KMS-11 (cell line): Measurements from ENCODE around the gene MBD3L1.

Source experiments
- H2AFZ ChIP-seq: fragments of 200-600 bp; sonication (generic); 2 replicates; pipeline ENCODE4 v1.6.1; 2016; ENCODE audit warnings: antibody characterized with exemption, mixed run types, low read depth
- H3K27ac ChIP-seq: fragments of 200-600 bp; sonication (generic); 2 replicates; pipeline ENCODE4 v1.6.1; 2016; ENCODE audit warnings: mild to moderate bottlenecking, mixed run types
- H3K27me3 ChIP-seq: fragments of 200-600 bp; sonication (generic); 2 replicates; pipeline ENCODE4 v1.6.1; 2017; ENCODE audit warnings: mild to moderate bottlenecking, low read depth, mixed run types, moderate library complexity; ENCODE audit not compliant: insufficient read depth
- H3K36me3 ChIP-seq: fragments of 200-600 bp; sonication (generic); 2 replicates; pipeline ENCODE4 v1.6.1; 2017; ENCODE audit warnings: mild to moderate bottlenecking, mixed run types; ENCODE audit not compliant: insufficient read depth
- H3K4me1 ChIP-seq: fragments of 200-600 bp; sonication (generic); 2 replicates; pipeline ENCODE4 v1.6.1; 2016; ENCODE audit warnings: mild to moderate bottlenecking, low read depth, mixed run types; ENCODE audit not compliant: poor library complexity, severe bottlenecking
- H3K4me2 ChIP-seq: fragments of 200-600 bp; sonication (generic); 2 replicates; pipeline ENCODE4 v1.7.0; 2016; ENCODE audit warnings: mild to moderate bottlenecking, mixed run types
- H3K4me3 ChIP-seq: fragments of 200-600 bp; sonication (generic); IDR thresholded peaks from 2 replicates; pipeline ENCODE4 v1.6.1; 2017; ENCODE audit warnings: low read depth, low read length, mixed read lengths; ENCODE audit not compliant: insufficient read depth
- H3K79me2 ChIP-seq: fragments of 200-600 bp; sonication (generic); 2 replicates; pipeline ENCODE4 v1.6.1; 2016; ENCODE audit warnings: low read depth, mixed run types; ENCODE audit not compliant: insufficient read depth
- H3K9ac ChIP-seq: fragments of 200-600 bp; sonication (generic); 2 replicates; pipeline ENCODE4 v1.6.1; 2016; ENCODE audit warnings: mild to moderate bottlenecking, mixed run types
- H4K20me1 ChIP-seq: fragments of 200-600 bp; sonication (generic); 2 replicates; pipeline ENCODE4 v1.6.1; 2016; ENCODE audit warnings: mild to moderate bottlenecking, mixed run types; ENCODE audit not compliant: insufficient read depth
- CTCF ChIP-seq: fragments of 200-600 bp; sonication (generic); conservative IDR thresholded peaks from 2 replicates; pipeline ENCODE4 v1.6.1; 2017; ENCODE audit warnings: low read depth, mild to moderate bottlenecking, antibody characterized with exemption, low read length, moderate library complexity, mixed read lengths

Gene MBD3L1

GRCh38 chr19:8835446-8835845 lies 3.3 kb downstream of the MBD3L1 start:
- no peak overlapping the region for H3K4me2 ChIP-seq
- H3K36me3 ChIP-seq, result no peaks in the 10 kb centered on the region
- no peak overlapping the region for H3K4me3 ChIP-seq
- no peak overlapping the region for H2AFZ ChIP-seq
- H3K79me2 ChIP-seq, result no peaks in the 10 kb centered on the region
- no peaks in the 10 kb centered on the region for H4K20me1 ChIP-seq
- no peak for TF ChIP-seq CTCF
- H3K27me3 ChIP-seq, result peaks cover 37% of the 10 kb centered on the region
- peaks cover 4% of the 10 kb centered on the region for H3K4me1 ChIP-seq
- no peak overlapping the region for H3K9ac ChIP-seq
- no peak overlapping the region for H3K27ac ChIP-seq

DNA sequence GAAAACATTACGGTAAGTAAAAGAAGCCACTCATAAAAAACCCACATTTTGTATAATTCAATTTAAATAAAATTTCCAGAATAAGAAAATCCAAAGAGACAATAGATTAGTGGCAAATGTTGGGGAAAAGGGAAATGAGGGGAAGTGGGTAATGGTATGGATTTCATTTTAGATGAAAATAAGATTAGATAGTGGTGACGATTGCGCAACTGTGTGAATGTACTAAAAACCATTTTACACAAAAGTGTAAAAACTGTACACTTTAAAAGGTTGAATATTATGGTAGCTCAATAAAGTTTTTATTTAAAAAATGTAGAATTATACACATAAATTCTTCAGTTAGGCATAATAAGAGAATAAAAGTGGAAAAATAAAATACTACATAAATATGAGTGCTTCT lies 3.7 kb downstream of the MBD3L1 start:
- H3K36me3 ChIP-seq, result no peaks in the 10 kb centered on the region
- no peak overlapping the region for H2AFZ ChIP-seq
- no peak for TF ChIP-seq CTCF
- H3K27me3 ChIP-seq, result peaks cover 39% of the 10 kb centered on the region
- peaks cover 4% of the 10 kb centered on the region for H3K4me1 ChIP-seq
- H4K20me1 ChIP-seq, result no peaks in the 10 kb centered on the region
- no peak overlapping the region for H3K9ac ChIP-seq
- H3K27ac ChIP-seq, result no peak overlapping the region
- H3K4me2 ChIP-seq, result no peak overlapping the region
- H3K79me2 ChIP-seq, result no peaks in the 10 kb centered on the region
- no peak overlapping the region for H3K4me3 ChIP-seq

GRCh38 chr19:8840708-8841107 lies 8.5 kb downstream of the MBD3L1 start:
- H2AFZ ChIP-seq, result no peak overlapping the region
- no peak overlapping the region for H3K4me2 ChIP-seq
- no peaks in the 10 kb centered on the region for H3K79me2 ChIP-seq
- no peak overlapping the region for H3K9ac ChIP-seq
- H3K27ac ChIP-seq, result no peak overlapping the region
- peaks cover 36% of the 10 kb centered on the region for H3K27me3 ChIP-seq
- no peaks in the 10 kb centered on the region for H3K4me1 ChIP-seq
- TF ChIP-seq CTCF, result no peak
- H3K4me3 ChIP-seq, result no peak overlapping the region
- H3K36me3 ChIP-seq, result no peaks in the 10 kb centered on the region
- H4K20me1 ChIP-seq, result no peaks in the 10 kb centered on the region

- peaks cover 3% of the 10 kb centered on the region; the same call in 1 of the 2 replicates for H3K27me3 ChIP-seq
- H3K4me1 ChIP-seq, result no peaks in the 10 kb centered on the region
- no peak overlapping the region for H3K27ac ChIP-seq
- no peak overlapping the region for H3K4me2 ChIP-seq
- no peaks in the 10 kb centered on the region for H3K79me2 ChIP-seq
- H4K20me1 ChIP-seq, result no peaks in the 10 kb centered on the region
- H3K36me3 ChIP-seq, result no peaks in the 10 kb centered on the region
- TF ChIP-seq CTCF, result no peak
- H3K9ac ChIP-seq, result no peak overlapping the region
- H3K4me3 ChIP-seq, result no peak overlapping the region
- no peak overlapping the region for H2AFZ ChIP-seq
Observed at GRCh38 chr19:8846819-8847218, 14.6 kb downstream of the MBD3L1 start.
